ENCODE measurements around the gene IMP3. TPM values are rescaled to one million over a fixed set of nuclear protein-coding genes. Genes with fewer than 3 reads are reported as not detected.
"Not testable (repeated sequence)": the region's sequence is repeated elsewhere in the genome, so short reads cannot be mapped to it uniquely, and the experiment has no call there.

IMP3 gene
- total and polyA plus RNA-seq, 9 of the 15 experiments (the other 6 are each of a cell fraction or from before 2014, with no cell fraction given) = 14.5 to 160 (median 74.4) TPM

GRCh38 chr15:75639709-75640482 lies at the start of gene IMP3 (continued):
- no peak for TF ChIP-seq PCBP1 (IDR thresholded peaks at IDR 0.05; ENCODE audit: low read depth, low read length, poor library complexity, severe bottlenecking)

- in situ Hi-C loops (cut with MboI) (loop anchor here (5.0 kb wide), 3 partner anchors 43 to 238 kb away; no protein-coding TSS in a partner anchor), intact Hi-C loops (cut with micrococcal nuclease) (loop anchor here (10.0 kb wide), 1 partner anchor 235 kb away; no protein-coding TSS in a partner anchor)
- H3K27ac ChIP-seq (ENCODE audit: extremely low read depth, low read depth, low read length); H3K4me2 ChIP-seq (ENCODE audit: insufficient read depth, low read length); H3K9me1 ChIP-seq (ENCODE audit: control insufficient read depth, insufficient read depth, low read length); H3K36me3 ChIP-seq (ENCODE audit: control insufficient read depth, insufficient read depth, low read length); BruUV-seq (replicated peaks); H3K27me3 ChIP-seq (ENCODE audit: control insufficient read depth in 2 of 2, insufficient read depth in 2 of 2, low read length in 2 of 2); H3K9ac ChIP-seq (ENCODE audit: insufficient read depth in 1 of 2, low read depth in 2 of 2, low read length in 2 of 2); H2AFZ ChIP-seq (ENCODE audit: low read depth, low read length); FAIRE-seq; H3K79me2 ChIP-seq (ENCODE audit: control insufficient read depth, insufficient read depth, low read length); H3K9me3 ChIP-seq (replicated peaks; ENCODE audit: control insufficient read depth, insufficient read depth, low read depth, low read length); H3K4me3 ChIP-seq; CTCF ChIA-PET (ENCODE audit: low intra/inter-chr PET ratio); DNase-seq (ENCODE audit: extremely low read depth in 1 of 4, low spot score in 3 of 4); POLR2A ChIA-PET; ATAC-seq: not testable (repeated sequence)
- 34% methylated on average over 18 of the region's 20 CpGs for WGBS (ENCODE audit: insufficient coverage, low coverage, missing lambda C conversion rate)
- Histone ChIP-seq H3K4me1 (replicated peaks in 1 of 2; ENCODE audit: control insufficient read depth in 2 of 2, insufficient read depth in 2 of 2, low read length in 2 of 2) (peaks cover 9 to 40% of the 10 kb centered on the region in 2 experiments; a peak in 4 of 5 replicates), H4K20me1 (replicated peaks; ENCODE audit: control insufficient read depth, insufficient read depth, low read length) (peaks cover 10% of the 10 kb centered on the region; the same call in 1 of the 2 replicates)
These were observed 49.4 kb upstream of the IMP3 start for GRCh38 chr15:75689429-75689828.

- WGBS (ENCODE audit: insufficient coverage, low coverage, missing lambda C conversion rate) = 64% methylated on average over 13 of the region's 26 CpGs
- Histone ChIP-seq H3K27me3 (ENCODE audit: control insufficient read depth in 2 of 2, insufficient read depth in 2 of 2, low read length in 2 of 2) (peaks cover 0 to 5% of the 10 kb centered on the region in 2 experiments; a peak in 1 of 5 replicates), H2AFZ (ENCODE audit: low read depth, low read length) (no peak overlapping the region), H3K9me1 (ENCODE audit: control insufficient read depth, insufficient read depth, low read length) (no peaks in the 10 kb centered on the region), H3K4me1 (replicated peaks in 1 of 2; ENCODE audit: control insufficient read depth in 2 of 2, insufficient read depth in 2 of 2, low read length in 2 of 2) (peaks cover 4 to 34% of the 10 kb centered on the region in 2 experiments; a peak in 4 of 5 replicates), H3K4me2 (ENCODE audit: insufficient read depth, low read length) (no peak overlapping the region), H3K79me2 (ENCODE audit: control insufficient read depth, insufficient read depth, low read length) (no peaks in the 10 kb centered on the region), H3K27ac (ENCODE audit: extremely low read depth, low read depth, low read length) (no peak overlapping the region), H3K9ac (ENCODE audit: insufficient read depth in 1 of 2, low read depth in 2 of 2, low read length in 2 of 2) (no peak overlapping the region), H3K4me3 (no peak overlapping the region), H3K9me3 (replicated peaks; ENCODE audit: control insufficient read depth, insufficient read depth, low read depth, low read length) (no peaks in the 10 kb centered on the region), H4K20me1 (replicated peaks; ENCODE audit: control insufficient read depth, insufficient read depth, low read length) (peaks cover 6% of the 10 kb centered on the region; the same call in 1 of the 2 replicates), H3K36me3 (ENCODE audit: control insufficient read depth, insufficient read depth, low read length) (no peaks in the 10 kb centered on the region)
- intact Hi-C loops (cut with micrococcal nuclease) (loop anchor here (10.0 kb wide), 1 partner anchor 236 kb away; no protein-coding TSS in a partner anchor), in situ Hi-C loops (cut with MboI) (loop anchor here (5.0 kb wide), 3 partner anchors 43 to 238 kb away; no protein-coding TSS in a partner anchor)
- DNase-seq (ENCODE audit: extremely low read depth in 1 of 4, low spot score in 3 of 4) = no peak
- BruUV-seq (replicated peaks) = no TSS peak
- POLR2A ChIA-PET = no interaction called here
- no peak for ATAC-seq
- CTCF ChIA-PET (ENCODE audit: low intra/inter-chr PET ratio) = no interaction called here
- no peak for FAIRE-seq
- TF ChIP-seq THAP7 (CRISPR knock-in tag; IDR thresholded peaks at IDR 0.05) (no peak), CHD1 (IDR thresholded peaks at IDR 0.05; ENCODE audit: low read length) (no peak), NUFIP1 (IDR thresholded peaks at IDR 0.05; ENCODE audit: partially characterized antibody) (no peak), ZNF277 (CRISPR knock-in tag; IDR thresholded peaks at IDR 0.05; ENCODE audit: borderline replicate concordance) (no peak), ZNF436 (CRISPR knock-in tag; IDR thresholded peaks at IDR 0.05) (no peak), SIN3A (IDR thresholded peaks at IDR 0.05; ENCODE audit: borderline replicate concordance in 2 of 2, control insufficient read depth in 1 of 2, low read depth in 2 of 2, low read length in 2 of 2) (no peak), TAL1 (IDR thresholded peaks at IDR 0.05) (no peak), KAT8 (IDR thresholded peaks at IDR 0.05; ENCODE audit: low read depth) (no peak), KLF16 (IDR thresholded peaks at IDR 0.05) (no peak), RFX5 (IDR thresholded peaks at IDR 0.05; ENCODE audit: low read depth, low read length) (no peak), TBP (optimal IDR thresholded peaks at IDR 0.05; ENCODE audit: low read depth, low read length) (no peak)
These were observed 48.8 kb upstream of the IMP3 start for GRCh38 chr15:75688831-75689230.
